ENCODE measurements around the gene CRISPLD2. TPM values are rescaled to one million over a fixed set of nuclear protein-coding genes. Genes with fewer than 3 reads are reported as not detected.

CRISPLD2 gene, protein sequence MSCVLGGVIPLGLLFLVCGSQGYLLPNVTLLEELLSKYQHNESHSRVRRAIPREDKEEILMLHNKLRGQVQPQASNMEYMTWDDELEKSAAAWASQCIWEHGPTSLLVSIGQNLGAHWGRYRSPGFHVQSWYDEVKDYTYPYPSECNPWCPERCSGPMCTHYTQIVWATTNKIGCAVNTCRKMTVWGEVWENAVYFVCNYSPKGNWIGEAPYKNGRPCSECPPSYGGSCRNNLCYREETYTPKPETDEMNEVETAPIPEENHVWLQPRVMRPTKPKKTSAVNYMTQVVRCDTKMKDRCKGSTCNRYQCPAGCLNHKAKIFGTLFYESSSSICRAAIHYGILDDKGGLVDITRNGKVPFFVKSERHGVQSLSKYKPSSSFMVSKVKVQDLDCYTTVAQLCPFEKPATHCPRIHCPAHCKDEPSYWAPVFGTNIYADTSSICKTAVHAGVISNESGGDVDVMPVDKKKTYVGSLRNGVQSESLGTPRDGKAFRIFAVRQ
- total RNA-seq: 113 and 252 TPM in 2 replicates

DNA sequence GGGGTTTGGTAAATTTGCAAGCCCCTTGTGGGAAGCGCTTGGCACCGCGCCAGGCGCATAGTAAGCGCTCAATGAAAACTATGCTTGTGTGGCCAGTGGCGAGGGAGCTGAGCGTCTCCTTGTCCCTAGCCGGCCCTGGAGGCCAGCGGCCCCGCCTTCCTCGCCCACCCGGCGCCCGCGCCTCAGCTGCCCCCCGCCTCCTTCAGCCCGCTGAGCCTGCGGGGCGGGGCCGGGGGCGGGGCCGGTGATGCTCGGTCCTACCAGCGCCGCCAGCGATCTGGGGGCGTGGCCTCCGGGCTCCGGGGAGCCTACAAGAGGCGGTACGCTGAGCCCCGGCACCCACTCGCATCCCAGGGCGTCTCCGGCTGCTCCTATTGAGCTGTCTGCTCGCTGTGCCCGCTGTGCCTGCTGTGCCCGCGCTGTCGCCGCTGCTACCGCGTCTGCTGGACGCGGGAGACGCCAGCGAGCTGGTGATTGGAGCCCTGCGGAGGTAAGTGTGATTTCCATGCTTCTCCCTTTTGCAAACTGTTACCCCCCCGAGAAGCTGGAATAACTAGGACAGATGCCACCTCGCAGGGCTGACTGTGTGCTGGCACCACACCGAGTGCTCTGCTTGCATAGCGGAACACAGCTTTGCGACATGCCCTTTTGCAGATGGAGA, at the start of gene CRISPLD2:
TSS of gene CRISPLD2 (plus strand) at position 342 of the 661 bp plus-strand sequence. CDS start 18,511 bp downstream, outside the sequence.

Other genes with a start within 250 kb of the CRISPLD2 start
- 130 and 368 TPM in 2 replicates for gene COTL1, start 201.9 kb upstream of the CRISPLD2 start, total RNA-seq
- 37.8 and 37.9 TPM in 2 replicates for gene KLHL36, start 171.5 kb upstream of the CRISPLD2 start, total RNA-seq
- gene USP10, start 120.0 kb upstream of the CRISPLD2 start, total RNA-seq: 64.3 and 67.0 TPM in 2 replicates
- 48.1 and 60.8 TPM in 2 replicates for gene ZDHHC7, start 191.6 kb downstream of the CRISPLD2 start, total RNA-seq
- gene KIAA0513, start 207.8 kb downstream of the CRISPLD2 start, total RNA-seq: 3.9 and 4.4 TPM in 2 replicates

Data from epithelial cell of alveolus of lung (primary cell).